HEK293 (cell line): Measurements from ENCODE around the gene PKIG.

Experiments used
- CTCF ChIA-PET: fragments of 350-600 bp; formaldehyde crosslinking; extraction: SDS; loops from one replicate; lab custom pipeline; 2021; ENCODE audit warnings: antibody characterized with exemption; lab: Yijun Ruan, JAX
- POLR2A ChIA-PET: fragments of 300-600 bp; formaldehyde crosslinking; extraction: SDS; loops from one replicate; lab custom pipeline; 2020; ENCODE audit warnings: antibody characterized with exemption, inconsistent platforms; lab: Yijun Ruan, JAX
- H3K27ac ChIP-seq: fragments of 200-500 bp; sonication (Bioruptor generic); 2 replicates; pipeline ENCODE4 v1.5.1; 2014; ENCODE audit warnings: low read depth, low read length, control low read depth, inconsistent platforms; ENCODE audit errors: extremely low read depth
- H3K36me3 ChIP-seq, 2 experiments: fragments of 200-500 bp in 1 of 2; sonication (Bioruptor generic) in 1 of 2; 1 replicate in 1 of 2; 2 replicates in 1 of 2; pipeline ENCODE4 v1.5.1; 2014 to 2017; ENCODE audit warnings: inconsistent platforms in 2 of 2, low read length in 2 of 2; ENCODE audit not compliant: control insufficient read depth in 2 of 2, insufficient read depth in 1 of 2
- H3K4me1 ChIP-seq: fragments of 200-500 bp; sonication (Bioruptor generic); 2 replicates; pipeline ENCODE4 v1.5.1; 2014; ENCODE audit warnings: mild to moderate bottlenecking, low read length, inconsistent platforms; ENCODE audit not compliant: control insufficient read depth, insufficient read depth
- H3K4me3 ChIP-seq: 2 replicates; pipeline ENCODE4 v1.5.1; 2011; ENCODE audit warnings: low read depth, mild to moderate bottlenecking, control low read depth, low read length, moderate library complexity
- H3K9me3 ChIP-seq: fragments of 200-500 bp; sonication (Bioruptor generic); 2 replicates; pipeline ENCODE4 v1.5.1; 2014; ENCODE audit warnings: low read depth, low read length, inconsistent platforms; ENCODE audit not compliant: control insufficient read depth, insufficient read depth
- BCL11A ChIP-seq: fragments of 450-650 bp; formaldehyde crosslinking; IDR thresholded peaks from 2 replicates; pipeline ENCODE4 v1.5.1; 2016; ENCODE audit warnings: low read depth, missing biosample characterization, missing genetic modification characterization
- EGR2 ChIP-seq: fragments of 450-650 bp; formaldehyde crosslinking; IDR thresholded peaks from 2 replicates; pipeline ENCODE4 v1.5.1; 2016; ENCODE audit warnings: low read depth, missing biosample characterization, missing genetic modification characterization
- HOXD13 ChIP-seq: sonication (generic); formaldehyde crosslinking; IDR thresholded peaks from 2 replicates; pipeline ENCODE4 v1.8.0; 2022; ENCODE audit warnings: missing genetic modification reagents, borderline replicate concordance
- MZF1 ChIP-seq: fragments of 450-650 bp; formaldehyde crosslinking; IDR thresholded peaks from 2 replicates; pipeline ENCODE4 v1.5.1; 2017; ENCODE audit warnings: missing biosample characterization, missing genetic modification characterization, borderline replicate concordance
- PRDM1 ChIP-seq: fragments of 450-650 bp; formaldehyde crosslinking; IDR thresholded peaks from 2 replicates; pipeline ENCODE4; 2016; ENCODE audit warnings: missing biosample characterization, missing genetic modification characterization
- SP7 ChIP-seq: fragments of 450-650 bp; formaldehyde crosslinking; IDR thresholded peaks from 2 replicates; pipeline ENCODE4 v1.5.1; 2016; ENCODE audit warnings: missing biosample characterization, missing genetic modification characterization
- ZBTB17 ChIP-seq: fragments of 450-650 bp; formaldehyde crosslinking; IDR thresholded peaks from 2 replicates; pipeline ENCODE4 v1.5.1; 2016; ENCODE audit warnings: missing biosample characterization, missing genetic modification characterization
- ZNF138 ChIP-seq: fragments of 450-650 bp; formaldehyde crosslinking; IDR thresholded peaks from 2 replicates; pipeline ENCODE4 v1.5.1; 2016; ENCODE audit warnings: missing biosample characterization, missing genetic modification characterization, borderline replicate concordance
- ZNF2 ChIP-seq: fragments of 450-650 bp; formaldehyde crosslinking; IDR thresholded peaks from 2 replicates; pipeline ENCODE4 v1.5.1; 2016; ENCODE audit warnings: missing biosample characterization, missing genetic modification characterization
- ZNF350 ChIP-seq: fragments of 450-650 bp; formaldehyde crosslinking; IDR thresholded peaks from 2 replicates; pipeline ENCODE4 v1.5.0; 2017; ENCODE audit warnings: missing biosample characterization, mild to moderate bottlenecking, missing genetic modification characterization
- ZNF366 ChIP-seq: fragments of 450-650 bp; formaldehyde crosslinking; conservative IDR thresholded peaks from 2 replicates; pipeline ENCODE4 v1.5.1; 2016; ENCODE audit warnings: missing biosample characterization, missing genetic modification characterization
- ZNF544 ChIP-seq: fragments of 450-650 bp; formaldehyde crosslinking; IDR thresholded peaks from 2 replicates; pipeline ENCODE4 v1.5.0; 2017; ENCODE audit warnings: missing biosample characterization, missing genetic modification characterization
- ZNF560 ChIP-seq: fragments of 450-650 bp; formaldehyde crosslinking; IDR thresholded peaks from 2 replicates; pipeline ENCODE4 v1.5.1; 2017; ENCODE audit warnings: missing biosample characterization, missing genetic modification characterization, borderline replicate concordance
- ZNF830 ChIP-seq: fragments of 450-650 bp; IDR thresholded peaks from 2 replicates; pipeline ENCODE4 v1.5.0; 2018; ENCODE audit warnings: missing biosample characterization, missing genetic modification characterization, low read depth, mild to moderate bottlenecking, moderate library complexity
- TF ChIP-seq, protein P1 (sequence below): fragments of 450-650 bp; formaldehyde crosslinking; conservative IDR thresholded peaks from 2 replicates; pipeline ENCODE4 v1.5.1; 2016; ENCODE audit warnings: low read depth, missing biosample characterization, missing genetic modification characterization
- TF ChIP-seq, protein P2 (sequence below): fragments of 450-650 bp; formaldehyde crosslinking; IDR thresholded peaks from 2 replicates; pipeline ENCODE4 v1.5.1; 2017; ENCODE audit warnings: missing biosample characterization, missing genetic modification characterization
- TF ChIP-seq, protein P3 (sequence below): fragments of 450-650 bp; formaldehyde crosslinking; IDR thresholded peaks from 2 replicates; pipeline ENCODE4 v1.5.1; 2016; ENCODE audit warnings: missing biosample characterization, missing genetic modification characterization
- TF ChIP-seq, protein P4 (sequence below): fragments of 450-650 bp; formaldehyde crosslinking; IDR thresholded peaks from 2 replicates; pipeline ENCODE4 v1.5.1; 2016; ENCODE audit warnings: missing biosample characterization, missing genetic modification characterization

Gene PKIG

DNA sequence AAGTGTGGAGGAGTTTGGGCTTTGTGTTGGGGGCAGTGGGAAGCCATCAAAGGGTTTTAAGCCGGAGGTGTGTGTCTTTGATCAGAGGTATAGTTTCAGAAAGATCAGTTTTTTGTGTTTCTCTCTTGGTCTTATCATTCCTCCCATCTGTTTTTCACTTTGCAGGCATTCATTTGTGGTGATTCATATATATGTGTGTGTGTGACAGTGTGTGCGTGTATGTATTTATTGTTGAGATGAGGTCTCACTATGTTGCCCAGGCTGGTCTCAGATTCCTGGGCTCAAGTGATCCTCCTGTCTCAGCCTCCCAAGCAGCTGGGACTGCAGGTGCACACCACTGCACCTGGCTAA lies 49.4 kb upstream of the PKIG start (continued):
- TF ChIP-seq, protein P1, sequence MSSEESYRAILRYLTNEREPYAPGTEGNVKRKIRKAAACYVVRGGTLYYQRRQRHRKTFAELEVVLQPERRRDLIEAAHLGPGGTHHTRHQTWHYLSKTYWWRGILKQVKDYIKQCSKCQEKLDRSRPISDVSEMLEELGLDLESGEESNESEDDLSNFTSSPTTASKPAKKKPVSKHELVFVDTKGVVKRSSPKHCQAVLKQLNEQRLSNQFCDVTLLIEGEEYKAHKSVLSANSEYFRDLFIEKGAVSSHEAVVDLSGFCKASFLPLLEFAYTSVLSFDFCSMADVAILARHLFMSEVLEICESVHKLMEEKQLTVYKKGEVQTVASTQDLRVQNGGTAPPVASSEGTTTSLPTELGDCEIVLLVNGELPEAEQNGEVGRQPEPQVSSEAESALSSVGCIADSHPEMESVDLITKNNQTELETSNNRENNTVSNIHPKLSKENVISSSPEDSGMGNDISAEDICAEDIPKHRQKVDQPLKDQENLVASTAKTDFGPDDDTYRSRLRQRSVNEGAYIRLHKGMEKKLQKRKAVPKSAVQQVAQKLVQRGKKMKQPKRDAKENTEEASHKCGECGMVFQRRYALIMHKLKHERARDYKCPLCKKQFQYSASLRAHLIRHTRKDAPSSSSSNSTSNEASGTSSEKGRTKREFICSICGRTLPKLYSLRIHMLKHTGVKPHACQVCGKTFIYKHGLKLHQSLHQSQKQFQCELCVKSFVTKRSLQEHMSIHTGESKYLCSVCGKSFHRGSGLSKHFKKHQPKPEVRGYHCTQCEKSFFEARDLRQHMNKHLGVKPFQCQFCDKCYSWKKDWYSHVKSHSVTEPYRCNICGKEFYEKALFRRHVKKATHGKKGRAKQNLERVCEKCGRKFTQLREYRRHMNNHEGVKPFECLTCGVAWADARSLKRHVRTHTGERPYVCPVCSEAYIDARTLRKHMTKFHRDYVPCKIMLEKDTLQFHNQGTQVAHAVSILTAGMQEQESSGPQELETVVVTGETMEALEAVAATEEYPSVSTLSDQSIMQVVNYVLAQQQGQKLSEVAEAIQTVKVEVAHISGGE (tag by site-specific recombination) = no peak
- TF ChIP-seq ZNF350 (tag by site-specific recombination) = no peak
- TF ChIP-seq, protein P2, sequence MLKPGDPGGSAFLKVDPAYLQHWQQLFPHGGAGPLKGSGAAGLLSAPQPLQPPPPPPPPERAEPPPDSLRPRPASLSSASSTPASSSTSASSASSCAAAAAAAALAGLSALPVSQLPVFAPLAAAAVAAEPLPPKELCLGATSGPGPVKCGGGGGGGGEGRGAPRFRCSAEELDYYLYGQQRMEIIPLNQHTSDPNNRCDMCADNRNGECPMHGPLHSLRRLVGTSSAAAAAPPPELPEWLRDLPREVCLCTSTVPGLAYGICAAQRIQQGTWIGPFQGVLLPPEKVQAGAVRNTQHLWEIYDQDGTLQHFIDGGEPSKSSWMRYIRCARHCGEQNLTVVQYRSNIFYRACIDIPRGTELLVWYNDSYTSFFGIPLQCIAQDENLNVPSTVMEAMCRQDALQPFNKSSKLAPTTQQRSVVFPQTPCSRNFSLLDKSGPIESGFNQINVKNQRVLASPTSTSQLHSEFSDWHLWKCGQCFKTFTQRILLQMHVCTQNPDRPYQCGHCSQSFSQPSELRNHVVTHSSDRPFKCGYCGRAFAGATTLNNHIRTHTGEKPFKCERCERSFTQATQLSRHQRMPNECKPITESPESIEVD (tag by site-specific recombination) = 0 out of 2 replicates have a peak, but pooled peaks have one; percentile 43
- peak; percentile 38; the same call in 1 of the 2 replicates for TF ChIP-seq SP7 (tag by site-specific recombination)
- no peak for TF ChIP-seq HOXD13
- no peak for TF ChIP-seq MZF1 (tag by site-specific recombination)
- TF ChIP-seq ZBTB17 (tag by site-specific recombination) = peak; percentile 55
- TF ChIP-seq, protein P3, sequence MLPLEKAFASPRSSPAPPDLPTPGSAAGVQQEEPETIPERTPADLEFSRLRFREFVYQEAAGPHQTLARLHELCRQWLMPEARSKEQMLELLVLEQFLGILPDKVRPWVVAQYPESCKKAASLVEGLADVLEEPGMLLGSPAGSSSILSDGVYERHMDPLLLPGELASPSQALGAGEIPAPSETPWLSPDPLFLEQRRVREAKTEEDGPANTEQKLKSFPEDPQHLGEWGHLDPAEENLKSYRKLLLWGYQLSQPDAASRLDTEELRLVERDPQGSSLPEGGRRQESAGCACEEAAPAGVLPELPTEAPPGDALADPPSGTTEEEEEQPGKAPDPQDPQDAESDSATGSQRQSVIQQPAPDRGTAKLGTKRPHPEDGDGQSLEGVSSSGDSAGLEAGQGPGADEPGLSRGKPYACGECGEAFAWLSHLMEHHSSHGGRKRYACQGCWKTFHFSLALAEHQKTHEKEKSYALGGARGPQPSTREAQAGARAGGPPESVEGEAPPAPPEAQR (tag by site-specific recombination) = no peak
- no peak for TF ChIP-seq ZNF830 (tag by site-specific recombination)
- no peak for TF ChIP-seq ZNF138 (tag by site-specific recombination)
- TF ChIP-seq EGR2 (tag by site-specific recombination) = peak; percentile 32; the same call in 1 of the 2 replicates

DNA sequence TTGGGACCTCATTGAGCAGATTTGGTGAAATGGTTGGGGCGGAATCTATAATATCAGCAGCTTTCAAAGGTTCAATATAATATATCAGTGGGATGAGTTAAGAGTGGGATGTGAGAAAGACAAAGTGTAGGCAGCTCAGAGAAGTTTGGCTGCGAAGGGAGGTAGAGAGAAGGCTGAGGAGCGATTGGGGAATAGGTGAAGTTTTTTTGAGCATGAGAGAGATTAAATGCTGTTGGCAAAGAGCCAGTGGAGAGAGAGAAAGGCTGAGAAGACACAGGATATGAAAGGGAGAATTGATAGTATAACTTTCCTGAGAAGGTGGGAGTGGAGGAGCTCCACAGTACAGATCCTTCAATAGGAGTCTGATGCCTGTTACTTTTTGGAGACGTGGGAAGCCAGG lies 48.5 kb upstream of the PKIG start:
- TF ChIP-seq ZNF366 (tag by site-specific recombination) (0 out of 2 replicates have a peak, but pooled peaks have one; percentile 13), EGR2 (tag by site-specific recombination) (peak; percentile 74), PRDM1 (peak; percentile 77)
- TF ChIP-seq, protein P4, sequence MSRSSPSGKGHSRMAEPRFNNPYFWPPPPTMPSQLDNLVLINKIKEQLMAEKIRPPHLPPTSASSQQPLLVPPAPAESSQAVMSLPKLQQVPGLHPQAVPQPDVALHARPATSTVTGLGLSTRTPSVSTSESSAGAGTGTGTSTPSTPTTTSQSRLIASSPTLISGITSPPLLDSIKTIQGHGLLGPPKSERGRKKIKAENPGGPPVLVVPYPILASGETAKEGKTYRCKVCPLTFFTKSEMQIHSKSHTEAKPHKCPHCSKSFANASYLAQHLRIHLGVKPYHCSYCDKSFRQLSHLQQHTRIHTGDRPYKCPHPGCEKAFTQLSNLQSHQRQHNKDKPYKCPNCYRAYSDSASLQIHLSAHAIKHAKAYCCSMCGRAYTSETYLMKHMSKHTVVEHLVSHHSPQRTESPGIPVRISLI = no peak
- Histone ChIP-seq H3K36me3 (no peaks in the 10 kb centered on the region), H3K27ac (no peak overlapping the region), H3K4me3 (no peak overlapping the region), H3K4me1 (peaks cover 6% of the 10 kb centered on the region; the same call in 1 of the 2 replicates), H3K9me3 (no peaks in the 10 kb centered on the region)
- POLR2A ChIA-PET = interaction anchor here (0.7 kb wide), 1 partner anchor 380 kb away, joined by 4 read pairs; no protein-coding TSS in a partner anchor
- CTCF ChIA-PET = interaction anchor here (0.6 kb wide), 1 partner anchor 1403 kb away, joined by 3 read pairs; no protein-coding TSS in a partner anchor

DNA sequence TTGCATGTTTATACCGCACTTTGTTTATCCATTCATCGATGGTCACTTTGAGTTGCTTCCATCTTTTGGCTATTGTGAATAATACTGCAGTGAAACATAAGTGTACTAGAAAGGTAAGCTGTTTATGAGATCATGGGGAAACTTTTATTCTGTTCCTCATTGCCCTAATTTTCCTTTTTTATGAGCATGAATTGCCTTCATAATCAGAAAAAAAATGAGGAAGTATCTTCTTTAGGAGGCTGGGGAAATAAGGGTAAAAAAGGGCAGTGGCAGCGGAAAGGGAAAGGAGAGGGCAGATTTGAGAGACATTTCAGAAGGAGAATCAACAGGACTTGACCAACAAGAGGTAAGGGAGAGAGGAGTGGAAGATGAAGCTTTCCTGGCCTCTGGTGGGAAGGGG lies 46.2 kb upstream of the PKIG start:
- Histone ChIP-seq H3K4me3 (no peak overlapping the region), H3K27ac (no peak overlapping the region), H3K9me3 (no peaks in the 10 kb centered on the region), H3K36me3 (no peaks in the 10 kb centered on the region), H3K4me1 (peaks cover 6% of the 10 kb centered on the region; the same call in 1 of the 2 replicates)
- TF ChIP-seq PRDM1 (peak; percentile 65), BCL11A (tag by site-specific recombination) (no peak), ZNF544 (tag by site-specific recombination) (no peak), ZNF560 (tag by site-specific recombination) (no peak), ZNF2 (tag by site-specific recombination) (no peak)
- ChIA-PET POLR2A (no interaction called here), CTCF (interaction anchor here (0.5 to 1.9 kb wide), 4 partner anchors 55 to 331 kb away, joined by 3 to 5 read pairs (median 3); no protein-coding TSS in a partner anchor)
